GM10266 (cell line): ENCODE measurements around the gene MICAL3.

Experiments
- DNase-seq: peaks from one replicate; pipeline ENCODE4 v3.0.0; 2012; ENCODE audit errors: extremely low spot score
- TF ChIP-seq, protein P1 (sequence below): IDR thresholded peaks from 2 replicates; pipeline ENCODE4 v1.5.1; 2012; ENCODE audit warnings: mild to moderate bottlenecking, low read depth; ENCODE audit not compliant: control insufficient read depth, insufficient read depth; ENCODE audit errors: missing control alignments

Gene MICAL3

DNA sequence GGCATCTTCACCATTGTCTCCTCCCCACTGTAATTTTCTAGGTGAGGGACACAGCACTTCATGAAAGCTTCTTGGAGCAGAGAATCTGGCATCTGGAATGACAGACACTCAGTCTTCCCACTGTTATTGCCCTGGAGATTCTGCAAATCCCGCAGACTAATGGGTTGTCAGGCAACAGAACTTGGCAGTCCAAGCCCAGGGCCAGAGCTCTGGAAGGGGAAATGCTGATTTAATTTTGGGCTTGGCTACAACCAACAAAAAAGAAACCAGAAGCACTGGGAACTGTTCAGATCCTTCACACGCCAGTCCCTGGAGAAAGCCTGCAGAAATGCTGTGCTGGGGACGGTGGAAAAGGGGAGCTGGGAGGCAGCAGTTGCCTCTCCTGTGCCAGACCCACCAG is 178.6 kb downstream of the MICAL3 start:
- TF ChIP-seq, protein P1, sequence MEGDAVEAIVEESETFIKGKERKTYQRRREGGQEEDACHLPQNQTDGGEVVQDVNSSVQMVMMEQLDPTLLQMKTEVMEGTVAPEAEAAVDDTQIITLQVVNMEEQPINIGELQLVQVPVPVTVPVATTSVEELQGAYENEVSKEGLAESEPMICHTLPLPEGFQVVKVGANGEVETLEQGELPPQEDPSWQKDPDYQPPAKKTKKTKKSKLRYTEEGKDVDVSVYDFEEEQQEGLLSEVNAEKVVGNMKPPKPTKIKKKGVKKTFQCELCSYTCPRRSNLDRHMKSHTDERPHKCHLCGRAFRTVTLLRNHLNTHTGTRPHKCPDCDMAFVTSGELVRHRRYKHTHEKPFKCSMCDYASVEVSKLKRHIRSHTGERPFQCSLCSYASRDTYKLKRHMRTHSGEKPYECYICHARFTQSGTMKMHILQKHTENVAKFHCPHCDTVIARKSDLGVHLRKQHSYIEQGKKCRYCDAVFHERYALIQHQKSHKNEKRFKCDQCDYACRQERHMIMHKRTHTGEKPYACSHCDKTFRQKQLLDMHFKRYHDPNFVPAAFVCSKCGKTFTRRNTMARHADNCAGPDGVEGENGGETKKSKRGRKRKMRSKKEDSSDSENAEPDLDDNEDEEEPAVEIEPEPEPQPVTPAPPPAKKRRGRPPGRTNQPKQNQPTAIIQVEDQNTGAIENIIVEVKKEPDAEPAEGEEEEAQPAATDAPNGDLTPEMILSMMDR: no peak
- DNase-seq: no peak

DNA sequence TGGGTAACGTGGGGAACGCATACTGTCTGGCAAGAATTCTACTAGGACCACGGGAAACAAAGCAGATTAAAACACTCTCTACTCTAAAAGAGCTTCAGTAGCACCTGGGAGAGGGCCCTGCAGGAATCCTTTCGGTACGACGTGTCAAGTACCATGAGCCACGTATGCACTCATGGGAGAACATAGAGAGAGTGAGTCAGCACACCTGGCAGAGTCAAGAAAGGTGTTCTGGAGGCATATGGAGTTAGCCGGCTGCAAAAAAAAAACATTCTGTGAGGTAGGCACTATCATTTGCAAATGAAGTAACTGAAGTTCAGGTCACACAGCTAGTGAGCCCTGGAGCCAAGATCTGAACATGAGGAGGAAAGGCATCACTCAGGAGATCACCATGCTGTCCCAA is 179.0 kb downstream of the MICAL3 start:
- DNase-seq: no peak
- TF ChIP-seq, protein P1: no peak

DNA sequence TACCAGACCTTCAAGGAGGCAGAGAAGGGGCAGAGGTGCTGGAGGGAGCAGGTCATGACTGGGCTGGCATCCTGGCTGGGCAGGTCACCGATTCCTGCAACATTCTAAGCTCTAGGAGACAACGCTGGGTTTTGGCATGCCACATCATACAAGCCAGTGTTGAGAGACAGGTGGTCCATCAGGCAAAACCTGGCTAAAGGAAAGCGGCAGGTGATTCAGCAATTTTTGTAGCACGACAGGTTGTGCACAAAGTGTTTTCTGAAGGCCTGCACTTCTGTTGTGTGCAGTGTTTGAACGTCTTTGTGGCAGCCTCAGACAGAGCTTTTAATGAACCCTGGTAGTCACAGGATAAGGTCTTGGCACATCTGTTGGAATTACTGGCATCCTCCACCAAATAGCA is 180.2 kb downstream of the MICAL3 start:
- TF ChIP-seq, protein P1: no peak
- no peak for DNase-seq

DNA sequence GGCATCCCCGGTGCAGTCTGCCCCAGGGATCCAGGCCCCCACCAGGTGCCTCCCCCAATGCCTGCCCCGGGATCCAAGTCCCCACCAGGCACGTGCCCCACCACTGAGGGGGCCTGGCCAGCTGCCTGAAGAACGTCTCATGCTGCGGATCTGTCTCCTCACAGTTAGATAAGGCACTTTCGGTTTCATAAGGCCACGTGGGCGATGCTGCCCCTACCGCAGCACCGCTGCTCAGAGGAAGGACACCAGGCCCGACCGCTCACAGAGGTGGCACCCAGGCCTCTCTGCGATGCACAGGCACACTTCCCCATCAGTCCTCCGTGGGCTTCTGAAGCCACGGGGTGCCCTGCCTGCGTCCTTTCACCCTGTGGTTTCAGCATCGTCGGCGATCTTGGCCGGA is 182.0 kb downstream of the MICAL3 start:
- TF ChIP-seq, protein P1: no peak
- no peak for DNase-seq

DNA sequence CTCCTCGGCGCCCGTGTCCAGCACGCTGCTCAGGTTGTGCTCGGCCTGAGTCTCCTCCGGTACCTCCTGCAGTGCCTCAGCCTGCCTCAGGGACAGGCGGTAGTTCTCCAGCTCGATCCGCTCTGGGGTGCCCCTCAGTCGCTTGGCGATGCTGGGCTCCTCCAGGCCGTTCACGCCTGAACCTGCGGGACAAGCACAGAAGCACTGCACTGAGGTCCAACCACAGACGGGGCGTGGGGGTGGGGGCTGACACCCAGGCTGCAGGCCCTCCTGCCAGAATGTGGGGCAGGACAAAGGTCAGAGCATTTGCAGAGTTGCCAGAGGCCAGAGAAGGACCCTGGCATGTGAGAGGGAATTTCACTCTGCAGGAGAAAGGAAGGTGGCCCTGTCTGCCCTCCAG is 182.5 kb downstream of the MICAL3 start:
- no peak for DNase-seq
- TF ChIP-seq, protein P1: no peak

DNA sequence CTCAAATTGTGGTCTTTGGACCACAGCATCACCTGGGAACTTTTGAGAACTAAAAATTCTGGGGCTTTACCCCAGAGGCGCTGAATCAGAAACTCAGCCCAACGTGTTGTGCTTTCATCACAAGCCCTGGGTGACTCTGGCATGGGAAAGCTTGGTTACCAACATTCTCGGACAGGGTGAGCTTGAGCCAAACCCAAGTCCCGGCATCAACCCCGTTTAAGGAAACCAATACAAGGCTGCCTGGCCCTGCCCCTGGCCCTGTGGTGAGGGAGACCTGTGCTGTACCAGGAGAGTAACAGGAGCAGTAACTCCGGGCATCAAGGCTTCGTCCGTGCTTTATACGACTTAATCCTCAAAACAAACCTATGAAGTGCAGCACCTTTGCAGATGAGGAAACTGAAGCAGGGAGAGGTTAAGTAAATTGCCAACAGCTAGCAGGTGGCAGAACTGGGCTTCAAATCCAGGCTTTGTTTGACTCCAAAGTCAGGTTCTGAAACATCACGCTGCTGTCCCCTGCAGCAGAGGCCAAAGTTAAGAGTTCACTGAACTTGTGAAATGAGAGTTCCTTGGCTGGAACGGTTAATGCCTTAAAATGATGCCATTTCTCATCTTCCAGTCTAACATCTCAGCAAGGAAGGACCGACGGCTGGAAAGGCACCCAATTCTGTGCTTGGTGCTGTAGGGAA is 186.0 kb downstream of the MICAL3 start:
- TF ChIP-seq, protein P1: no peak
- no peak for DNase-seq

DNA sequence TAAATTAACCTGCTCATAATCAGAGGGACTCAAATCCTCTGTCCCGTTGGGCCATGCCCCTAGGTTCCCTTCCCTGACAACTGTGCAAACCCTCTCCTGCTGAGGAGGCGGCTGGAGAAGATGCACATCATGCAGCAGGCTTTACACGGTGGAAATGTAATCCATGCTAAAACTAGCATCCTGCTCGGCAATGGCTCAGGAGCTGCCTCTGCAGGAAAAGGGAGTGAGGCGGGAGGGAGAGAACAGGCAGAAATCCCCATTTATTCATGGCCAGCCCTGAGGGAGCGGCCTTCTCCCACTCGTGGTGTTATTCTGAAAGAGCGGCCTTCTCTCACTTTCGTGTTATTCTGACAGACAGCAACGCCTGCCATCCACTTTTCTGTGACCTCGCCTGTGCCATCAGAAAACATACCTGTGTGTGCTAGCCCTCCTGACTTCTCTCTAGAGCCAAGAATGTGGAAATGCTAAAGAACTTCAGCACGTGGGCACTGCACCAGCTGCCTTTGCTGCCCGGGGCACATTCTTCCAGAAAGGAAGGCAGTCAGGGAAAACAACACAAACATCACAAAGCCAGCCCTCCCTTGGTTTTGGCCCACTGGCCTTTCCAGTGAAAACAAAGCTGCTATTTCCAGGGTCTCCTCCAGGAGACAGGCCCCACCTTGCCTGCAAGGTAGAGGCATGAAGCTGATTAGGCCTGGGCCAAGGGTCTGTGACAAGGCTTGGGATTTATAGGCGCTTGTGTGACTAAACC is 187.2 kb downstream of the MICAL3 start:
- TF ChIP-seq, protein P1: no peak
- DNase-seq: no peak
